Measurements from ENCODE around the gene WSB1.
A peak's percentile ranks its signal among the peaks of the same experiment; 100 is the strongest.

The WSB1 gene

GRCh38 chr17:27280527-27280926 is 13.4 kb upstream of the WSB1 start:
- no peak for DNase-seq

- DNase-seq, result no peak
Measured at GRCh38 chr17:27281438-27281837, 12.5 kb upstream of the WSB1 start.

DNA sequence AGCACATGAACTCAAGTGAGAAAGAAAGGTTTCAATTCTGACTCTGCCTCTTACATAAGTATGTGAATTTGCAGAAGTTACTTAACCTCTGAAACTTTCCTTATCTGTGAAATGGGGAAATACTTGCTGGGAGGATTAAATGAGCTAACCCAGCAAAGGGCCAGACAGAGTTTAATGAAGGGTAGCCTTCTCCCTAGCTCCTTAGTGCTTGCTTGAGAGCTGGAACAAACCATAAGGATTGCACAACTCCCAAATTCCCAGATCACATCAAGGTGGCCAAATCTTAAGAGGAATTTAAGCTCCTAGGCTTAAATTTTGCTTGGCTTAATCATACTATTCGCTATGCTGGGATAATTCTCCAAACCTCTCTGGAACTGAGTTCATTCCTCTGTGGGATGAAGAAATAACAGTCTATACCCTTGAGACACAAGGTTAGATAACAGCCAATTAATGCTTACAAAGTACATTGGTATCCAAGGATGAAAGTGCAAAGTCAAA is 11.8 kb upstream of the WSB1 start:
- no peak for DNase-seq

DNA sequence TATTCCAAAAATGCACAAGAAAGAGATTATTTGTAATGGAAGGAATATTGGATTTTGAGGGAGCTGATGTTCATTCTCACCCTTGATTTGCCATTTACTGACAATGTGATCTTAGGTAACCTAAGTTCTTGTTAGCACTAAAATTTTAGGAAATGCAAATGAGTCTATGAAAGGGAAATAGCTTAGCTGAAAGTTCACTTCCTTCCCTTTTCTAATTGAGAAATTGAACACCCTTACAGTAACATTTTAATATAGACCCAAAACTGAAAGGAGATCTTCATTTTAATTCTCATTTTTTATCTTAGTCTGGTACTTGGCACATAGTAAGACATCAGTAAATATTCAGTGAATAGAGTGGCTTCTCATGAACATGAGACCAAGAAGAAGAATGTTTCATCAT is 10.9 kb upstream of the WSB1 start:
- no peak for DNase-seq

DNA sequence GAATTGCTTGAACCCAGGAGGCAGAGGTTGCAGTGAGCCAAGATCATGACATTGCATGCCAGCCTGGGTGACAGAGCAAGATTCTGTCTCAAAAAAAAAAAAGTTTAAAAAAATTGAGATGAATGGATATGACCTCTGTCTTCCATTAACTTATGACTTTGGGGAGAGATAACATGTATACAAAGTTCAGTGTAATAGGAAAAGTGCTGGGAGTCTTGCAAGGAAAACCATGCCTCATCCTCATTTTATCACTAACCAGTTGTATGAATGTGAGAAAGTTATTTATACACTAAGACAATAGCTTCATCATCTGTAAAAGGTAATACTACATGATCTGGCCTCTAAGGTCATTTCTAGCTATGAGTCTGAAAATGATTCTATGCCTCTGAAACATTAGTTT is 10.2 kb upstream of the WSB1 start:
- DNase-seq, result no peak

- DNase-seq, result no peak
Measured at GRCh38 chr17:27284811-27285415, 9.0 kb upstream of the WSB1 start.

GRCh38 chr17:27285516-27285915 is 8.4 kb upstream of the WSB1 start:
- DNase-seq, result no peak

DNA sequence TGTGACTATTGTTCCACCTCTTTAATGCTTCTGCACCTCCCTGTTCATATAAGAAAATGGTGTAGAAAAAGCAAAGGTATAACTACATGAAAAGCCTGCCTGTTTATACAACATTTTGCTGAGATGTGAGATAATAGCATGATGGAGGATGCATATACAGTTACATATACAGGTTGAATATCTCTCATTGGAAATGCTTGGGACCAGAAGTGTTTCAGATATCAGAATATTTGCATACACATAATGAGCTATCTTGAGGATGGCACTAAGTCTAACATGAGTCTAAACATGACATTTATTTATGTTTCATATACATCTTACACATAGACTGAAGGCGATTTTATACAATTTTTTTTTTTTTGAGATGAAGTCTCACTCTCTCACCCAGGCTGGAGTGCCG is 5.7 kb upstream of the WSB1 start:
- no peak for DNase-seq

DNA sequence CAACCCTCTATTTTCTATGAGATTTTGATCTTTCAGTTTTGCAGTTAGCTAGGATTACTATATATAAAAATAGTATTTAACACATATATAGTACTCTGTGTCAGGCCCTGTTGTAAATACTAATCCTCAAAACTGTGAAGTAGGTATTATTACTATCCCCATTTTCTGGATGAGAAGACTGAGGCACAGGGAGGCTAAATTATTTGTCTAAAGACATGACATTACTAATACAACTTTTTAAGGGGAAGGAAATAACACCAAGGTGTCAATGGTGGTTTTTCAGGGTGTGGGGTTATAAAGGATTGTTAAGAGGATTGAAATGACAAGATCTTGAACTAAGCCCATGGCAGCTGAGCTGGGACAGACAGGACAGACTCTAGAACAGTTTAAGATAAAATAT is 4.1 kb upstream of the WSB1 start:
- DNase-seq, result no peak

DNA sequence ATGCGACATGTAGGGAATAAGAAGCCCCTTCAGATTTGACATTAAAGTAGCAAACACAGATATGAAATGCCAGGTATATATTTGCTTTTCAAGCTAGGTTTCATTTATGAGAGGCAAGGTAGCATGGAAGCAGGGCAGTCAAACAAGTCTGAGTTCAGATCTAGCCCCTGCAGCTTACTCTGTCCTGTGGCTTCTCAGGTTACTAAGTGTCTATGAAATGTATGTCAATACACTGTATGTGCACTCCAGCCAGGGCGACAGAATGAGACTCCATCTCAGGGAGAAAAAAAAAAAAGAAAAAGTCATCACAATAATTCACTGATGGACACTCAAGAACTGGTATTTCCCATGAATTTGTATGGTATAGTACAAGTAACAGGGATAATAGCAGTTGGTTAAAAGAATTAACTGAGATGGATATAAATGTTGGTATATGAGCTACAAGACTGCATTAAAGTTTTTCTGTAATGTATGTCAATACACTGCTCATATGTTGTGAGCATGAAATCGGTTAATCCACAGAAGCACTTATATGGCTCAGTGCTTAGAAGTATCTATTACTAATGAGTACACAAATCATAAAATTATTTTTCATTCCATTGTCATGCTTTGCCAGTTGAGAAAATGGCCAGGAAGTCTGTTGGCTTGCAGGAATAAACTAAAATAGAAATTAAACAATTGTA is 2.9 kb upstream of the WSB1 start:
- no peak for DNase-seq

- no peak for DNase-seq
Measured at GRCh38 chr17:27293359-27293897, 486 bp upstream of the WSB1 start.

DNA sequence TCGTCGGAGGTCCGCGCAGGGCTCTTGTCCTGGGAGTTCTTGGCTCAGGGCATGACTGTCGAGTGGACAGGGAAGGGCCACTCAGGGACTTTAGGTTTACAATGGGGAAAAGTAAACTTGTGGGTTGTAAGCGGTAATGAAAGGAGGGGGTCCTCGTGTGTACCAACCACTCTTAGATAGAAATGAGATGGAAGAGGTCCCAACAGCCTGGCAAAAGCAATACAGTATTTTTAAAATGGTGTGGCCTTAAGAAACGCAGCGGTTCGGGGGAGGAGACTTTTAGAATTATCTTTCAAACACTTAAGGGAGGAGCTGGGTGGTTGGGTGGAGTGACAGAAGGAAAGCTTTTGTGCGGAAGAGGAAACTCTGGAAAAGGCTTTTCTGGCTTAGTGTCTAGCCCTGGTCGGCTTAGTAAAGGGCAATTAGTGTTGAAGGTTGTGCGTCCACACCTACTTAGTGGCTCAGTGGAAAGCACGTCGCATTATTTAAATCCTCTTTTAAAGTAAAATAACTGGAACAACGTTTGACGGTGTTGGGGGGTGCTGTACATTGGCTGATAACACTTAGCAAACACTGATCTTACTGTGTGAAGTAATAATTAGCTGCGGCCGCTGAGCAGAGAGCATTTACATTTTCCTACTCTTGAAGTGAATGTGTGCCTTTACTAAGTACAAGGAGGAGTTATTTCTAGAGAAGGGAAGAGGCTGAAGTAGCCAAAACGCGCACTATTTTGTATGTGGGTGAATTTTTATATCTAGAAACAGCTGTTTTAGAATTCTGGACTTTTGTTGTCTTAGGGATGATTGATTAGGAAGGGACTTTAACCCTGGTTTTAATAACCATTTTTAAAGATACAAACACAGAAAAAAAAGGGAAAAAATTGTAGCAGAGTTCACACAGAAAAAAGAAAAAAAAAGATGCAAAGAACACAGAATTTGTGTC is 1.0 kb downstream of the WSB1 start:
- peak; percentile 81 for DNase-seq

- DNase-seq, result no peak
Measured at GRCh38 chr17:27295945-27296344, 2.0 kb downstream of the WSB1 start.

DNA sequence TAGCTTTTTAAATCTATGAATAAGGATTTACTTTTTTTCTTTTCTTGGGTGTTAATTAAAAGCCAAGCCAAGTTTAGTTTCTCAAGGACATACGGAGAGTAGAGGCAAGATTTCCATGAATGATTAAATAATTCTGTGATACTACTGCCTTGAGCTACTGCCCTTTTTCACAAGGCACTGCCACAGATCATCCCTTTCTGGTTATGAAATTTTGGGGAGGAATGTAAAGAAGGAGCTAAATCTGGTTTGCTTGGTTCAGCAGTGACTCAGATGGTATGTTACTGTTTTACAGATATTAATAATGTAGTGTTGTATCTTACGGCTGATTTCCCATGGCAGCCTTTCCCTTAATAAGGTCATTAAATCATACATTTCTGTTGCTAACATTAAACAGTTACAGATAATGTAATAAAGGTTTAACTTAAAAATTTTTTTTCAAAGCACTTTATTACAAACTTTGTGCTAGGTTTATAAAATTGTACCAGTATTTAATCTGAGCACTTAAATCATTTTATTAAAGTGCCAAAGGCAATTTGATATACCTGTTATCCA is 2.6 kb downstream of the WSB1 start:
- no peak for DNase-seq

GRCh38 chr17:27299384-27300049 is 5.6 kb downstream of the WSB1 start:
- DNase-seq, result no peak

GRCh38 chr17:27303734-27304133 is 9.8 kb downstream of the WSB1 start:
- DNase-seq, result no peak

DNA sequence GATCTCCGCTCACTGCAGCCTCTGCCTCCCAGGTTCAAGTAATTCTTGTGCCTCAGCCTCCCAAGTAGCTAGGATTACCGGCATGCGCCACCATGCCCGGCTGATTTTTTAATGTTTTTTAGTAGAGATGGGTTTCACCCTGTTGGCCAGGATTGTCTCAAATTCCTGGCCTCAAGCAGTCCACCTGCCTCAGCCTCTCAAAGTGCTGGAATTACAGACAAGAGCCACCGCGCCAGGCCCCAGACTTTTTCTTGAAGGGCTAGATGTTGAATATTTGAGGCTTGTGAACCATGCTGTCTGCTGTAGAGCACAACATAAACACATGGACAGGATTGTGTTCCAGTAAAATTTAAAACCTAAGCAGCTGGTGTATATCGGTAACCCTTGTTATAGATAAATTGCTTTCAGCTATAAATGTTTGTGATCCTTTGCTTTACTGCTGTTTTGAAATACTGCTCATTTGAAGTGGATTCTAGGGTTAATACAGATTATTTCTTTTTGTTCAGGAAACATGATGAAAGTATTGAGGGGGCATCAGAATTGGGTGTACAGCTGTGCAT is 12.4 kb downstream of the WSB1 start:
- no peak for DNase-seq

DNA sequence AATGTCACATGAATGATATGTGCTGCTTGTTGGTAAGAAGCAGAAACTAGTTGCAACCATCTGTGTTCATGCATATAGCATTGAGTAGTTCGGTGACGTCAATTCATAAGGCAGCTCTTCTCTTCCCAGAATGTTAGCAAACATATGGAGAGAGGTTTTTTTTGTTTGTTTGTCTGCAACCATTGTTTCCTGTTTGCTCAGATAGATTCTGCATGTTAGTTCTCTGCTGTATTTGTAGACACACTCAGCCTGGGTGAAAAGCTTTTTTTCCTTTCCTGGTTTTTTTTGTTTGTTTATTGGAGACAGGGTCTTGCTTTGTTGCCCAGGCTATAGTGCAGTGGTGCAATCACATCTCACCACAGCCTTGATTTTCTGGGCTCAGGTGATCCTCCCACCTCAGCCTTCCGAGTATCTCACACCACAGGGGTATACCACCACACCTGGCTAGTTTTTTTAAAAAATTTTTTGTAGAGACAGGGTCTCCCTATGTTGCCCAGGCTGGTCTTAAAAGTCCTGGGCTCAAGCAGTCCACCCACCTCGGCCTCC is 16.7 kb downstream of the WSB1 start:
- no peak for DNase-seq

DNA sequence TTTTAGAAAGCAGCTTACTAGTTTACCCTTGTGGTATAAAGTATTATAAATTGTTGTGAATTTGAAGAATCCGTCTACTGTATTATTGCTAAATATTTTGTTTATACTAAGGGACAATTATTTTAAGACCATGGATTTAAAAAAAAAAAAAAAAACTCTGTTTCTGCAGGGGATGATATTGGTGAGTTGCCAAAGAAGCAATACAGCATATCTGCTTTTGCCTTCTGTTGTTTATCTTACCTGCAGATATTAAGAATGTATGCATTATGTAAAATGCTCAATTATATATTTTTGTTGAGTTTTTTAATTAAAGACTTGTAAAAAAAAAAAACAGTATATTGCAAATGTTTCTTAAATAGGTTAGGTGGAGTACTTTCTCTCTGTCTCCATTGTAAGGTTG is 19.4 kb downstream of the WSB1 start:
- no peak for DNase-seq

GRCh38 chr17:27315322-27315721 is 21.4 kb downstream of the WSB1 start:
- peak; percentile 67 for DNase-seq

GRCh38 chr17:27315796-27316465 is 22.0 kb downstream of the WSB1 start:
- DNase-seq, result no peak

Measured in left hindlimb (tissue), 1 donor.